Activated CD4-positive, CD25-positive, alpha-beta regulatory T cell treated with anti-CD3 and anti-CD28 coated beads, Interleukin-2, amount 50 U/mL, for 16 hours (primary cell): Measurements from ENCODE around the gene CEP162.
"Not testable (repeated sequence)": the region's sequence is repeated elsewhere in the genome, so short reads cannot be mapped to it uniquely, and the experiment has no call there.

ENCODE experiments used
- DNase-seq: peaks from one replicate; pipeline ENCODE4 v3.0.0-alpha.2; 2020; ENCODE audit warnings: low read depth, low spot score

The CEP162 gene

DNA sequence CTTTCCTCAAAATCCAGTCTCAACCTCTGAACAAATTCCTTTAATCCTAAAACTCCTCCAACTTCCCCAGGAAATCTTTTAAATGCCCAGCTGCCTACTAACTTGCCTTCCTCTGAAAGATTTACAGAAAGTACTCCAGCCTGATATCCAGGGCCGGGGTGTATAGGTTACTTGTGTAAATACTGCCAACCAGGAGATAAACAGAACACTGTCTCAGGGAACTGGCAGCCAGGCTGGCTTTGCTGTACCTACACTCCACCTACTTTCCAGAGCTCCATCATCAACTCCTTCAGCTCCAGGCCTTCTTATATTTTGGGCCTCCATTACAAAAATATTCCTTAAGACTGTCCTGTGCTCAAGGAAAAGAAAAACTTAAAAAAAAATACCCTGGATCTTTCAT, 85.9 kb downstream of the CEP162 start:
- DNase-seq, result no peak

- DNase-seq, result no peak
Measured at GRCh38 chr6:84139311-84139710, 88.1 kb downstream of the CEP162 start.

DNA sequence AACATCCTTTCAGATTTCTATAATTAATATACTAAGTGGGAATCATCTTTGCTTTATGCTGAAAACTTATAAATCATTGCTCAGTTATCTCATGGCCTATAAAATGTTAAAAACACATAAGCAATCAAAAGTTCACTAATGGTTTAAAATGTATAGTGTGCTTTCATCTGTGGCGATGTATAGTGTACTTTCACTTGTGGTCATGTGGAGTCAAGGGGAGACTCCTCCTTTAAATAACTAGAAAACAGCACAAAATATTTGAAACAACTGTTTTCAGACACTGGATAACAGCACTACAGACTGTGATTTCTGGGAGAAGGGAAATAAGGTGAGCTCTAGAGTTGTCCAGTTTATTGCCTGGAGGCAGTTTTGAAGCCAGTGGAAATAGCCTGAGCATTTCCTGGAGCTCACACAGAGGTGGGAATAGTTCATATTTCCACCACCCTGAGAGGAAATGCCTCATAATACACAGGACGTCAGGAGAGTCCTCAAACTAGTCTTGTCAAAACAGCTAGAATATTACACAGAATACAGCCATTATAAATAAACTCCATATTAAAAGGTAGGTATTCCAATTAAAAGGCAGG, 89.4 kb downstream of the CEP162 start:
- no peak for DNase-seq

GRCh38 chr6:84137051-84137375, 90.4 kb downstream of the CEP162 start:
- DNase-seq, result no peak

DNA sequence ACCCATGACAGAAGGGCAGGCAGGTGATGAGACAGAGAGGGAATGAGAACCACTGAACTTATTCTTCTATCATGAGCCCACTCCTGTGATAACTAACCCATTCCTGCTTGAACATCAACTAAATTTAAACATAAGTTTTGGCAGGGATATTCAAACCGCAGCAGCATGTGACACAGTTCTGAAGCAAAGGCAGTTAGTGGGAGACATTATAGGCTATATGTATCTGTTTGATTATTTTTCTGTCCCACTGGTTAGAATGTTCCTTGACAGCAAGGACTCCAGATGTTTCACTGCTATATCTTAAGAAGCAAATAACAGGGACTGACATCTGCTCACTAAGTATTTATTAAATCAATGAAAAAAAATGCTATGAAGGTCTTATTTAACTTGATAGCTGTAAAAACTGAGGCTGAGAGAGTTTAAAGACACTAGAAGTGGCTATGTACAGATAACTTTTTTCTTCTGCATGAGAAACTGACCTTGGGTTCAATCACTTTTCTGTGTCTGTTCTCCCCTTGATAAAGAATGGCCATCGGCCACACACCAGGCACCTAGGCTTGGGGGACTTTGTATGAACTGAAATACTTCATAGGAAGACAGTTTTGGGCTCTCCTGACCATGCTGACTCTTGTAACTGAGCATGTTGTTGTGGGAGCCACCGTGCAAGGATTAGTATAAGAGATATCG, 90.9 kb downstream of the CEP162 start:
- DNase-seq, result no peak

DNA sequence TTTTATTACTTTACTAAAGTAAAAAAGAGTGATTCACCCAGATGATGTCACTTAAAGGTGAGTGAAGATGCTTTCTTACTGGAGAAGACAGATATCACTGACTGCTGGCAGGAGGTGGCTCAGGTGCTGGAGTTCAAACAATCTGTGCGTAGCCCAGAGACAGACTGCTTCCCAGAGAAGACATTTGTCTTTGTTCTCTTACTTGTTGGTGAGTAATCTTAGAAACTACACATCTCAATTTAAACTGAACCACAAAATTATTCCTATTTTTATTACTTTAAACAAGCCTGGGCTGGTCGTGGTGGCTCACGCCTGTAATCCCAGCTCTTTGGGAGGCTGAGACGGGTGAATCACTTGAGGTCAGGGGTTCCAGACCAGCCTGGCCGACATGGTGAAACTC, 92.2 kb downstream of the CEP162 start:
- DNase-seq, result no peak

GRCh38 chr6:84133385-84133784, 94.1 kb downstream of the CEP162 start:
- not testable (repeated sequence) for DNase-seq

GRCh38 chr6:84129588-84129987, 97.9 kb downstream of the CEP162 start:
- DNase-seq, result not testable (repeated sequence)

DNA sequence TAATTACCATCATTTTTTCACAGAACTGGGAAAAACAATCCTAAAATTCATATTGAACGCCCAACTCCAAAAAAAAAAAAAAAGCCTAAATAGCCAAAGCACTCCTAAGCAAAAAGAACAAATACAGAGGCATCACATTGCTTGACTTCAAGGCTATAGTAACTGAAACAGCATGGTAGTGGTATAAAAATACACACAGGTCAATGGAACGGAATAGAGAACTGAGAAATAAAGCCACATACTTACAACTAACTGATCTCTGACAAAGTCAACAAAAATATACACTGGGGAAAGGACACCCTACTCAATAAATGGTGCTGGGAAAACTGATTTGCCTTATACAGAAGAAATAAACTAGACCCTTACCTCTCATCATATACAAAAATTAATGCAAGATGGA, 104.3 kb downstream of the CEP162 start:
- DNase-seq, result no peak

DNA sequence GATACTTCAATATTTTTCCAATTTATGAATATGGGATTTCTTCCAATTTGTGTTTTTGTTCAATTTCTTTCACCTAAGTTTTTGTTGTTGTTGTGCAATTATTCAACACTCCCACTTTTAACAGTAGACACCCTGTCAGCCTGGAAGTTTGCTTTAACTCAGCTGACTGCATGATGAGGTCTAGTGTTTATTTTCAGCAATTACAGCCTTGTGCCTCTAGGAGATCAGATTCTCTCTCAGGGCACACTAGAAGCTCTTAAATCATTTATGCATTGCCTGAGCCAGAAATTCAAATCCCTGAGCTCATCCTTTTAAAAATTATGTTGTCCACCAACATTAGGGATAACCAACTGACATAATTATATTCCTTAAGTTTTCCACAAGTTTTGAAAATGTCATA, 108.2 kb downstream of the CEP162 start:
- DNase-seq, result no peak

DNA sequence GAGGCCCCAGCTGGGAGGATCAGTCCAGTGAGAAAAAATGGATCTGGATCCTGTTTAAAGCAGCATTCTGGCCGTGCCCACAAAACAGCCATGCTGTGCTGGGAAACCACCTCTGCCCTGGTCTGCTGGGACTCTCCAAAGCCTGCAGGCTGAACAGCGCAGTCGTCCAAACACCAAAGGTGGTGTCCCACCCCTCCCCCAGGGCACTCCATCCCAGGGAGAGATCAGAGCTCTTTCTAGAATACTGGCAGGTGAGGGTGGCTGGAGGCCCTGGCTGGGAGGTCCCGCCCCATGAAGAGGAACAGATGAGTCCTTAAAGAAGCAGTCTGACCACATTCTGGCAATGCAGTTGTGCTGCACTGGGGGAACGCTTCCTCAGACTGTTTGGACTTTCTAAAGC, 109.3 kb downstream of the CEP162 start:
- DNase-seq, result no peak

DNA sequence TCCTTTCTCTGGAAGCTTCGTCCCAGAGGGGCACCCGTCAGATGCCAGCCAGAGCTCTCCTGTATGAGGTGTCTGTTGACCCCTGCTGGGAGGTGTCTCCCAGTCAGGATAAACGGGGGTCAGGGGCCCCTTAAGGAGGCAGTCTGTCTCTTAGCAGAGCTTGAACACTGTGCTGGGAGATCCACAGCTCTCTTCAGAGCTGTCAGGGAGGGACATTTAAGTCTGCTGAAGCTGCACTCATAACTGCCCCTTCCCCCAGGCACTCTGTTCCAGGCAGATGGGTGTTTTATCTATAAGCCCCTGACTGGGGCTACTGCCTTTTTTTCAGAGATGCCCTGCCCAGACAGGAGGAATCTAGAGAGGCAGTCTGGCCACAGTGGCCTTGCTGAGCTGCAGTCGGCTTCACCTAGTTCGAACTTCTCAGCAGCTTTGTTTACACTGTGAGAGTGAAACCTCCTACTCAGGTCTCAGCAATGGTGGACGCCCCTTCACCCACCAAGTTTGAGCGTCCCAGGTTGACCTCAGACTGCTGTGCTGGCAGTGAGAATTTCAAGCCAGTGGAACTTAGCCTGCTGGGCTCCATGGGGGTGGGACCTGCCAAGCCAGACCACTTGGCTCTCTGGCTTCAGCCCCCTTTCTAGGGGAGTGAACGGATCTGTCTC, 112.4 kb downstream of the CEP162 start:
- not testable (repeated sequence) for DNase-seq

GRCh38 chr6:84111351-84111750, 116.1 kb downstream of the CEP162 start:
- DNase-seq, result not testable (repeated sequence)

DNA sequence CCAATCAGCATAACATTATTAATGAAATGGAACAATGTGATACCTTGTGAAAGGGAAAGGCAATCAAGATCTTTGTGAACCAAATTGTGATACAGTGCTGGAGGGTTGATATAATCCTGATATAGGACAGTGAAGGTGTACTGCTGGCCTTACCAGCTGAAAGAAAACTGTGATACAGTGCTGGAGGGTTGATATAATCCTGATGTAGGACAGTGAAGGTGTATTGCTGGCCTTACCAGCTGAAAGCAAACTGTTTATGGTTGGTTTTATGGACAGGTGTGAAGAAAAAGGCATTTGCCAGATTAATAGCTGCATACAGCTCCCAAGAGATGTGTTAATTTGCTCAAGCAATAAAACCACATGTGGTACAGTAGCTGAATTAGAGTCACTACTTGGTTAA, 119.9 kb downstream of the CEP162 start:
- no peak for DNase-seq

DNA sequence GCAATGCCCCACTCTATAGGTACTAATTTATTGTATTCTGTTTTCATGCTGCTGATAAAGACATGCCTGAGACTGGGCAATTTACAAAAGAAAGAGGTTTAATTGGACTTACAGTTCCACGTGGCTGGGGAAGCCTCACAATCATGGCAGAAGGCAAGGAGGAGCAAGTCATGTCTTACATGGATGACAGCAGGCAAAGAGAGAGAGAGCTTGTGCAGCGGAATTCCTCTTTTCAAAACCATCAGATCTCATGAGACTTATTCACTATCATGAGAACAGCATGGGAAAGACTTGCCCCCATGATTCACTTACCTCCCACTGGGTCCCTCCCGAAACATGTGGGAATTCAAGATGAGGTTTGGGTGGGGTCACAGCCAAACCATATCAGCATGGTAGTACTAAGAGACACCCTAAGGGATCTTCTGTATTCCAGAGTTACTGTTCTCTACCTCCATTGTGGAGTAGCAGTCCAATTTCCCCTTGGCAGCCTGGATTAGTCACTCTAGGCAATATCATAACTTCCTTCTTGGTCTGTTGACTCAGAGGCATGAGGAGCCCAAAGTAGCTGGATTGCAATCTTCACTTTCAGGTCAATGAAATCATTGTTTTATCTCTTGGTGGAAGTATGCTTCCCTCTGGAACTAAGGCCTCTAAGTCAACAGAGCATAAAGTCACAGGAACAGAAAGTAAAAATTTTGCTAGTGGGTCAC, 122.1 kb downstream of the CEP162 start:
- not testable (repeated sequence) for DNase-seq

- DNase-seq, result no peak
Measured at GRCh38 chr6:84103029-84103428, 124.4 kb downstream of the CEP162 start.

DNA sequence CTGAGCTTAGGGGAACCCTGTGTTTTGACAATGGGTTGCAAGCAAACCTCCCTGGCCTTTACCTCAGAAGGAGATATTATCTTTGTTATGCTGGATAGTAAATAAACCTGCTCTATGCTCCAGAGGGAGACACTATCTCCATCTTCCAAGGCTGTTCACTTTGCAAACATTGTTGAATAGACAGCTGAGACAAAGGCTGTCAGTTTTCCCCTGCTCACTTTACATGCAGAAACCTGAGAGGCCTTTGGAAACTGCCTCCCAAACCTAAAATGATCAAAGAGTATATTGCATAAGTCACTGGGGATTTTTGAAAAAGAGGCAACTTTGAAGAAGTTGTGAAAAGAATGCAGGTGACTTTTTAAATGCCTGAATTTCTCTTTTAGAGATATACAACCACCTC, 132.3 kb downstream of the CEP162 start:
- DNase-seq, result no peak

DNA sequence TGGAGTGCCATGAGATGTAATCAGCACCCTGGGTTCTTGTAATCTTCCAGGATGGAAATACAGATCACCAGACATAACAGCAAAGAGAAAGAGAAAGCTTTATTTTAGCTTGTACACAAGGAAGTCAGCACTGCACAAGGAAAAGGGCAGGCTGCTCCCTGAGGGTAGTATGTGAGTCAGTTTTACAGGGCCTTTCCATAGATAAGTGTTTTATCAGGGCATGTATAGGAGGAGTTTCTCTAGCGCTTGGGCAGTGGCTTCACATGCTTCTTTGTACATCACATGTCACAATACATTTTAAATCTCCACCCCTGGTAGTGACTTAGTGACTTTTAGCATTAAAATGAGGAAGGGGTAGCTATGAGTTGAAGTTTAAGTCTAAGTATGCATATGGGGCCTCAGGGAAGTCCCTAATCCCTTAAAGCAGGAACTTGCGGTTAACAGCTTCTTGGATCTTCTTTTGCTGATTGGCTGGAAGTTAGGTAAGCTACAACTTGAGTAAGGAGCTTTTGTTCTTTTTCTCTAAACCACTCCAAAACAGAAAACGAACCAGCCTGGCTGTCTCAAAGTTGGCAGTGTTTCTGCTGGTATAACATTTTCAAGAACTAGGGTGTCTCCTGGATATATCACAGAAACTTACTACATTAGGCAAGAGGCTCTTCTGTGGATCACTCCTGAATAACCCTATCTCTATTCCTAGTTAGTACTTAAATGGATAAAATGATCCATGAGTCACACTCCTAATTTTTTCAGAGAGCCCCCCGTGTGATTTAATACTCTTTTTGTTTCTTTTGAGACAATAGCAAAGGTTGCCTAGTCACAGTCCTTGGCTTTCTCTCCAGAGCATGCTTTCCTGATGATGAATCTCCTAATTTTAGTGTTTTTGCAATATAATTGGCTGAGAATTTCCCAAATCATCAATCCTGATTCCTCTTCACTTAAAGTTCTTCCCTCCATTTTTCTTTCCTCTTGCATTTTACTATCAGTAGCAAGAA, 133.7 kb downstream of the CEP162 start:
- no peak for DNase-seq

- no peak for DNase-seq
Measured at GRCh38 chr6:84089552-84089951, 137.9 kb downstream of the CEP162 start.

- DNase-seq, result no peak
Measured at GRCh38 chr6:84089081-84089480, 138.4 kb downstream of the CEP162 start.
